WTC11 (cell line): ENCODE results near the gene THBS3. TPM values are rescaled to one million over a fixed set of nuclear protein-coding genes. Genes with fewer than 3 reads are reported as not detected.

ENCODE experiments used
- ATAC-seq: fragments of 200-7000 bp; cut with Tn5 transposase; 2 replicates; pipeline ENCODE4 v1.10.0; 2021; ENCODE audit warnings: mild to moderate bottlenecking, moderate library complexity
- CTCF ChIA-PET: fragments of 300-600 bp; sonication (Branson Sonifier 250); formaldehyde crosslinking; loops from one replicate; lab custom pipeline; 2021; ENCODE audit warnings: antibody characterized with exemption; lab: Charles Lee
- POLR2A ChIA-PET: fragments of 350-600 bp; sonication (Branson Sonifier 250); formaldehyde crosslinking; loops from one replicate; lab custom pipeline; 2021; ENCODE audit warnings: antibody characterized with exemption; lab: Charles Lee
- DNase-seq: peaks from one replicate; pipeline ENCODE4 v3.0.0; 2021; ENCODE audit warnings: low spot score
- H3K27ac Mint-ChIP-seq: 2 replicates; pipeline ENCODE4 v1.8.0; 2021; ENCODE audit warnings: mixed read lengths
- H3K27me3 Mint-ChIP-seq: 2 replicates; pipeline ENCODE4 v1.8.0; 2021; ENCODE audit warnings: low read depth, mild to moderate bottlenecking, moderate library complexity, mixed read lengths
- H3K36me3 Mint-ChIP-seq: 2 replicates; pipeline ENCODE4 v1.8.0; 2021; ENCODE audit warnings: mixed read lengths
- H3K4me1 Mint-ChIP-seq: 2 replicates; pipeline ENCODE4 v1.8.0; 2022; ENCODE audit warnings: mixed read lengths
- H3K4me3 Mint-ChIP-seq: 2 replicates; pipeline ENCODE4 v1.8.0; 2021; ENCODE audit warnings: mild to moderate bottlenecking, moderate library complexity, mixed read lengths
- H3K9me3 Mint-ChIP-seq: 2 replicates; pipeline ENCODE4 v1.8.0; 2021; ENCODE audit warnings: mixed read lengths
- CBFB ChIP-seq: sonication (generic); formaldehyde crosslinking; IDR thresholded peaks from 2 replicates; pipeline ENCODE4 v1.8.1; 2022; ENCODE audit warnings: mild to moderate bottlenecking, low read depth, missing genetic modification reagents
- CREM ChIP-seq: sonication (generic); formaldehyde crosslinking; IDR thresholded peaks from 2 replicates; pipeline ENCODE4 v1.8.1; 2022; ENCODE audit warnings: mild to moderate bottlenecking, missing genetic modification reagents, moderate library complexity
- EMX1 ChIP-seq: fragments of 250-450 bp; sonication (Bioruptor Pico); IDR thresholded peaks from 2 replicates; pipeline ENCODE4 v1.8.0; 2021; ENCODE audit warnings: mild to moderate bottlenecking
- ETV6 ChIP-seq: sonication (generic); formaldehyde crosslinking; IDR thresholded peaks from 2 replicates; pipeline ENCODE4 v1.8.1; 2022; ENCODE audit warnings: mild to moderate bottlenecking, missing genetic modification reagents
- GABPB1 ChIP-seq: sonication (generic); formaldehyde crosslinking; IDR thresholded peaks from 2 replicates; pipeline ENCODE4 v1.8.1; 2023; ENCODE audit warnings: mild to moderate bottlenecking, missing genetic modification reagents
- GRHL2 ChIP-seq: fragments of 250-450 bp; sonication (Bioruptor Pico); IDR thresholded peaks from 2 replicates; pipeline ENCODE4 v1.8.0; 2022; ENCODE audit warnings: mild to moderate bottlenecking, moderate library complexity; ENCODE audit not compliant: insufficient replicate concordance, severe bottlenecking
- JUN ChIP-seq: sonication (generic); formaldehyde crosslinking; IDR thresholded peaks from 2 replicates; pipeline ENCODE4 v1.8.0; 2023; ENCODE audit warnings: mild to moderate bottlenecking, missing genetic modification reagents
- MXD4 ChIP-seq: fragments of 250-450 bp; sonication (Bioruptor Pico); IDR thresholded peaks from 2 replicates; pipeline ENCODE4 v1.8.0; 2021; ENCODE audit warnings: mild to moderate bottlenecking, moderate library complexity, borderline replicate concordance
- NFYB ChIP-seq: sonication (generic); formaldehyde crosslinking; conservative IDR thresholded peaks from 2 replicates; pipeline ENCODE4 v1.8.0; 2022; ENCODE audit warnings: low read depth, missing genetic modification reagents
- NR2C2 ChIP-seq: sonication (generic); formaldehyde crosslinking; IDR thresholded peaks from 2 replicates; pipeline ENCODE4 v1.8.0; 2022; ENCODE audit warnings: mild to moderate bottlenecking, missing genetic modification reagents
- ZNF396 ChIP-seq: fragments of 250-450 bp; sonication (Bioruptor Pico); IDR thresholded peaks from 2 replicates; pipeline ENCODE4 v1.8.0; 2021; ENCODE audit warnings: mild to moderate bottlenecking, moderate library complexity, borderline replicate concordance
- ZNF671 ChIP-seq: fragments of 250-450 bp; sonication (Bioruptor Pico); IDR thresholded peaks from 2 replicates; pipeline ENCODE4 v1.8.0; 2021; ENCODE audit warnings: mild to moderate bottlenecking
- total RNA-seq: library from RNA; stranded (reverse); gene quantifications from 3 replicates; pipeline ENCODE4 v1.2.3, GENCODE V29; 2021
- TF ChIP-seq, protein P1 (sequence below): sonication (generic); formaldehyde crosslinking; IDR thresholded peaks from 2 replicates; pipeline ENCODE4 v1.8.0; 2022; ENCODE audit warnings: mild to moderate bottlenecking, missing genetic modification reagents
- TF ChIP-seq, protein P2 (sequence below): sonication (generic); formaldehyde crosslinking; IDR thresholded peaks from 2 replicates; pipeline ENCODE4 v1.8.0; 2022; ENCODE audit warnings: mild to moderate bottlenecking, missing genetic modification reagents
- TF ChIP-seq, protein P3 (sequence below): sonication (generic); formaldehyde crosslinking; IDR thresholded peaks from 2 replicates; pipeline ENCODE4 v1.8.0; 2022; ENCODE audit warnings: mild to moderate bottlenecking, missing genetic modification reagents
- TF ChIP-seq, protein P4 (sequence below): fragments of 250-450 bp; sonication (Bioruptor Pico); IDR thresholded peaks from 2 replicates; pipeline ENCODE4 v1.8.0; 2021; ENCODE audit warnings: mild to moderate bottlenecking
- TF ChIP-seq, protein P5 (sequence below): sonication (generic); formaldehyde crosslinking; IDR thresholded peaks from 2 replicates; pipeline ENCODE4 v1.8.1; 2023; ENCODE audit warnings: mild to moderate bottlenecking, moderate library complexity, missing genetic modification reagents

Gene THBS3
- total RNA-seq, 1 experiment from 2014 or later, result 5.3 TPM

DNA sequence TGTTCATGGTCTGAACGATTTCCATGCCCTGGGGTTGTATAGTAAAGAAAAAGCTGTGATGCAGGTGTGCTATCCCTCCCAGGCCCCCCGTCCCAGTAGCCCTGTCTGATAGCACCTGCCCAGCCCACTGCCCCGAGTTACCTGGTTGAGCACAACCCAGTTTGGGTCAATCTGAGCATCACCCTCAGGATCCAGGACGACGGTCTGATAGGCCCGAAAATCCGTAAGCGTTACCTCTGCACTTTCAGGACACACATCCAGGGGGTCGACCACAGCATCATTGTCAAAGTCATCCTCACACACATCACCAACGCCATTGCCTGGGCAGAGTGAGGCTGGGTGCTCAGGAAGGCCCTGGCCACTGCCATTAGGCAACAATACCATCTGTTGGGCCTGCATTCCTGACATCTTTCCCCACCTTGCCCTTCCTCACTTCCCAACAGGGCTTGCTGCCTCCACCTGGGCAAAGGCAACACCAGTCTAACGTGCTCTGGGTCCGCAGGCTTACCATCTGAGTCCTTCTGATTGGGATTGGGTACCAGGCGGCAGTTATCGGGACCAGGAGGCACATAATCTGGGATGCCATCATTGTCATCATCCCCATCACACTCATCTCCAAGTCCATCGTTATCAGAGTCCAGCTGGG lies 9.7 kb downstream of the THBS3 start:
- peaks cover 63% of the 10 kb centered on the region for H3K36me3 Mint-ChIP-seq
- no peak for DNase-seq
- TF ChIP-seq, protein P1, sequence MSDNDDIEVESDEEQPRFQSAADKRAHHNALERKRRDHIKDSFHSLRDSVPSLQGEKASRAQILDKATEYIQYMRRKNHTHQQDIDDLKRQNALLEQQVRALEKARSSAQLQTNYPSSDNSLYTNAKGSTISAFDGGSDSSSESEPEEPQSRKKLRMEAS, result no peak
- TF ChIP-seq EMX1 (CRISPR knock-in tag) (no peak), ETV6 (CRISPR knock-in tag) (no peak), ZNF396 (no peak)
- TF ChIP-seq, protein P2, sequence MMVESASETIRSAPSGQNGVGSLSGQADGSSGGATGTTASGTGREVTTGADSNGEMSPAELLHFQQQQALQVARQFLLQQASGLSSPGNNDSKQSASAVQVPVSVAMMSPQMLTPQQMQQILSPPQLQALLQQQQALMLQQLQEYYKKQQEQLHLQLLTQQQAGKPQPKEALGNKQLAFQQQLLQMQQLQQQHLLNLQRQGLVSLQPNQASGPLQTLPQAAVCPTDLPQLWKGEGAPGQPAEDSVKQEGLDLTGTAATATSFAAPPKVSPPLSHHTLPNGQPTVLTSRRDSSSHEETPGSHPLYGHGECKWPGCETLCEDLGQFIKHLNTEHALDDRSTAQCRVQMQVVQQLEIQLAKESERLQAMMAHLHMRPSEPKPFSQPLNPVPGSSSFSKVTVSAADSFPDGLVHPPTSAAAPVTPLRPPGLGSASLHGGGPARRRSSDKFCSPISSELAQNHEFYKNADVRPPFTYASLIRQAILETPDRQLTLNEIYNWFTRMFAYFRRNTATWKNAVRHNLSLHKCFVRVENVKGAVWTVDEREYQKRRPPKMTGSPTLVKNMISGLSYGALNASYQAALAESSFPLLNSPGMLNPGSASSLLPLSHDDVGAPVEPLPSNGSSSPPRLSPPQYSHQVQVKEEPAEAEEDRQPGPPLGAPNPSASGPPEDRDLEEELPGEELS (CRISPR knock-in tag), result no peak
- TF ChIP-seq, all 79 proteins: peak for 0
- Mint-ChIP-seq H3K4me3 (peak overlapping the region; percentile 99; the same call in 1 of the 2 replicates), H3K27me3 (no peaks in the 10 kb centered on the region; the same call in 1 of the 2 replicates), H3K27ac (peak overlapping the region; percentile 72; the same call in 1 of the 2 replicates), H3K4me1 (peaks cover 26% of the 10 kb centered on the region), H3K9me3 (no peaks in the 10 kb centered on the region)
- CTCF ChIA-PET, result interaction anchor here (1.2 to 1.8 kb wide), 2 partner anchors 9 to 53 kb away, joined by 3 to 6 read pairs; no protein-coding TSS in a partner anchor
- POLR2A ChIA-PET, result interaction anchor here (1.0 to 2.3 kb wide), 2 partner anchors 10 to 24 kb away, joined by 5 to 35 read pairs; partner anchors contain the start of genes MTX1, THBS3 and TRIM46
- no peak for ATAC-seq

DNA sequence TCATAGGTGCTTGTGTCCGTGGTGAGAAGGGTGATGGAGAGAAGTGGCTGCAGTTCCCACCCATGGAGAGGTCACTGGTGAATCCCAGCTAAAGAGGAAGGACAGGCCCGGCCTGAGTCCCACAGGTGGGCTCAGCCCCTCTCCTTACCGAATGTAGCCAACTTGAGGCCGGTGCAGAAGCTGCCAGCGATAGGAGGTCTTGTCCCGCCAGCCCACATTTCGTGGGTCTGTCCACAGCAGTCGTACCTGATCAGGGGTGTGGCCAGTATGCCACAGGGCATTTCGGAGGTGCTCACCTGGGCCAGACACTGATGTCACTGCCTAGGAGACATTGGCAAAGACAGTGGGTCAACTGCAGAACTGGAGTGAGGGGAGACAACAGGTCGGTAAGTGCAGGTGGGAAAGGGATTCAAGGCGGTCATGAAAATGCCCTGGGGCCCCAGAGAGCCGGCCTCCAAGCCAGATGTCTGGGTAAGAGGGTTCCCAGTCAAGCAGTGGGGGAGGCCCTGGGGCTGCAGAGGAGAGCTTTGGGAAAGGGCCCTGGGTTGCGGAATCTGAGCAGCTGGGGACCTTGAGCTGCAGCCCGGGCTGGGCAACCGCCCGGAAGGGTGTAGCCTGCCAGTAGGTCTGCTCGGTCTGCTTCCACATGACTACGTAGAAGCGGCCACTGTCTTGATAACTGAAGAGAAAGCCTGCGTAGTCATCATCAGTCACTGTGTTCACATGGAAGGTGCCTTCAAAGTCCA lies 10.6 kb downstream of the THBS3 start:
- Mint-ChIP-seq H3K27ac (peak overlapping the region; percentile 98), H3K4me3 (peak overlapping the region; percentile 99), H3K36me3 (peaks cover 56% of the 10 kb centered on the region), H3K27me3 (peaks cover 4% of the 10 kb centered on the region; the same call in 1 of the 2 replicates), H3K9me3 (no peaks in the 10 kb centered on the region), H3K4me1 (peaks cover 32% of the 10 kb centered on the region)
- ChIA-PET POLR2A (interaction anchor here (1.0 to 2.3 kb wide), 3 partner anchors 8 to 23 kb away, joined by 5 to 35 read pairs (median 5); partner anchors contain the start of genes MTX1, THBS3 and TRIM46), CTCF (interaction anchor here (1.2 to 1.8 kb wide), 2 partner anchors 10 to 54 kb away, joined by 3 to 6 read pairs; no protein-coding TSS in a partner anchor)
- ATAC-seq (no peak), DNase-seq (no peak)
- TF ChIP-seq GRHL2 (CRISPR knock-in tag), result no peak
- TF ChIP-seq GABPB1 (CRISPR knock-in tag), result no peak
- TF ChIP-seq EMX1 (CRISPR knock-in tag), result 0 out of 2 replicates have a peak, but pooled peaks have one; percentile 47

GRCh38 chr1:155196103-155196892 lies 11.4 kb downstream of the THBS3 start:
- ATAC-seq (peak; percentile 46), DNase-seq (peak; percentile 94)
- peaks cover 34% of the 10 kb centered on the region for H3K4me1 Mint-ChIP-seq
- H3K36me3 Mint-ChIP-seq, result peaks cover 48% of the 10 kb centered on the region
- CTCF ChIA-PET, result interaction anchor here (0.6 to 4.6 kb wide), 17 partner anchors 9 to 135 kb away, joined by 3 to 53 read pairs (median 6); partner anchors contain the start of genes ENTREP3, KRTCAP2 and RUSC1
- POLR2A ChIA-PET, result interaction anchor here (0.7 to 3.7 kb wide), 10 partner anchors 9 to 112 kb away, joined by 3 to 83 read pairs (median 5); partner anchors contain the start of genes KRTCAP2, MTX1, THBS3 and TRIM46
- H3K27ac Mint-ChIP-seq, result peak overlapping the region; percentile 98
- H3K27me3 Mint-ChIP-seq, result peaks cover 4% of the 10 kb centered on the region; the same call in 1 of the 2 replicates
- H3K4me3 Mint-ChIP-seq, result peak overlapping the region; percentile 99
- H3K9me3 Mint-ChIP-seq, result no peaks in the 10 kb centered on the region
- TF ChIP-seq MXD4 (CRISPR knock-in tag), result no peak
- TF ChIP-seq, protein P3, sequence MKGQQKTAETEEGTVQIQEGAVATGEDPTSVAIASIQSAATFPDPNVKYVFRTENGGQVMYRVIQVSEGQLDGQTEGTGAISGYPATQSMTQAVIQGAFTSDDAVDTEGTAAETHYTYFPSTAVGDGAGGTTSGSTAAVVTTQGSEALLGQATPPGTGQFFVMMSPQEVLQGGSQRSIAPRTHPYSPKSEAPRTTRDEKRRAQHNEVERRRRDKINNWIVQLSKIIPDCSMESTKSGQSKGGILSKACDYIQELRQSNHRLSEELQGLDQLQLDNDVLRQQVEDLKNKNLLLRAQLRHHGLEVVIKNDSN (CRISPR knock-in tag), result no peak
- 0 out of 2 replicates have a peak, but pooled peaks have one; percentile 45 for TF ChIP-seq ZNF671 (CRISPR knock-in tag)
- no peak for TF ChIP-seq NFYB
- no peak for TF ChIP-seq NR2C2 (CRISPR knock-in tag)
- no peak for TF ChIP-seq CBFB (CRISPR knock-in tag)
- TF ChIP-seq JUN (CRISPR knock-in tag), result no peak
- TF ChIP-seq, protein P4, sequence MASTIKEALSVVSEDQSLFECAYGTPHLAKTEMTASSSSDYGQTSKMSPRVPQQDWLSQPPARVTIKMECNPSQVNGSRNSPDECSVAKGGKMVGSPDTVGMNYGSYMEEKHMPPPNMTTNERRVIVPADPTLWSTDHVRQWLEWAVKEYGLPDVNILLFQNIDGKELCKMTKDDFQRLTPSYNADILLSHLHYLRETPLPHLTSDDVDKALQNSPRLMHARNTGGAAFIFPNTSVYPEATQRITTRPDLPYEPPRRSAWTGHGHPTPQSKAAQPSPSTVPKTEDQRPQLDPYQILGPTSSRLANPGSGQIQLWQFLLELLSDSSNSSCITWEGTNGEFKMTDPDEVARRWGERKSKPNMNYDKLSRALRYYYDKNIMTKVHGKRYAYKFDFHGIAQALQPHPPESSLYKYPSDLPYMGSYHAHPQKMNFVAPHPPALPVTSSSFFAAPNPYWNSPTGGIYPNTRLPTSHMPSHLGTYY (CRISPR knock-in tag), result 0 out of 2 replicates have a peak, but pooled peaks have one; percentile 45
- no peak for TF ChIP-seq CREM (CRISPR knock-in tag)
- TF ChIP-seq ZNF396, result no peak
- TF ChIP-seq, protein P5, sequence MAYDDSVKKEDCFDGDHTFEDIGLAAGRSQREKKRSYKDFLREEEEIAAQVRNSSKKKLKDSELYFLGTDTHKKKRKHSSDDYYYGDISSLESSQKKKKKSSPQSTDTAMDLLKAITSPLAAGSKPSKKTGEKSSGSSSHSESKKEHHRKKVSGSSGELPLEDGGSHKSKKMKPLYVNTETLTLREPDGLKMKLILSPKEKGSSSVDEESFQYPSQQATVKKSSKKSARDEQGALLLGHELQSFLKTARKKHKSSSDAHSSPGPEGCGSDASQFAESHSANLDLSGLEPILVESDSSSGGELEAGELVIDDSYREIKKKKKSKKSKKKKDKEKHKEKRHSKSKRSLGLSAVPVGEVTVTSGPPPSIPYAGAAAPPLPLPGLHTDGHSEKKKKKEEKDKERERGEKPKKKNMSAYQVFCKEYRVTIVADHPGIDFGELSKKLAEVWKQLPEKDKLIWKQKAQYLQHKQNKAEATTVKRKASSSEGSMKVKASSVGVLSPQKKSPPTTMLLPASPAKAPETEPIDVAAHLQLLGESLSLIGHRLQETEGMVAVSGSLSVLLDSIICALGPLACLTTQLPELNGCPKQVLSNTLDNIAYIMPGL (CRISPR knock-in tag), result no peak
